Cardiac muscle cell (in vitro differentiated cells and primary cell): ENCODE results near the gene PITPNM2. TPM values are rescaled to one million over a fixed set of nuclear protein-coding genes. Genes with fewer than 3 reads are reported as not detected.

Experiments
- DNase-seq, 2 donors: peaks; one replicate each; pipeline versions ENCODE4 v3.0.0 to v3.0.0-alpha.2; 2010 to 2017; ENCODE audit warnings: low read depth in 1 of 2, low spot score in 1 of 2
- H3K27ac ChIP-seq: fragments of 200-600 bp; sonication (generic); 2 replicates; pipeline ENCODE4 v1.5.1; 2016
- H3K27me3 ChIP-seq: fragments of 200-600 bp; sonication (generic); 2 replicates; pipeline ENCODE4 v1.6.0; 2016; ENCODE audit warnings: control low read depth
- H3K36me3 ChIP-seq: fragments of 200-600 bp; sonication (generic); 2 replicates; pipeline ENCODE4 v1.5.1; 2016; ENCODE audit warnings: control low read depth
- H3K4me1 ChIP-seq: fragments of 200-600 bp; sonication (generic); 2 replicates; pipeline ENCODE4 v1.8.1; 2017; ENCODE audit warnings: low read depth, mild to moderate bottlenecking, mixed run types
- H3K4me3 ChIP-seq: fragments of 200-600 bp; sonication (generic); 2 replicates; pipeline ENCODE4 v1.5.1; 2016; ENCODE audit warnings: mild to moderate bottlenecking
- H3K9me3 ChIP-seq: fragments of 200-600 bp; sonication (generic); 2 replicates; pipeline ENCODE4 v1.5.1; 2017; ENCODE audit warnings: low read depth, mild to moderate bottlenecking, control low read depth
- polyA plus RNA-seq: library from polyadenylated mRNA; unstranded; fragments of >200 nt; fragmentation: Nextera tagmentation; extraction: Ambion mirVana; gene quantifications from 2 replicates; pipeline ENCODE4 v1.2.1, GENCODE V29; 2016
- total RNA-seq: library from RNA; depleted of rRNA; stranded (reverse); fragments of >200 nt; gene quantifications from 2 replicates; pipeline ENCODE4 v1.2.3, GENCODE V29; 2016
- TF ChIP-seq, protein P1 (sequence below): IDR thresholded peaks from 2 replicates; pipeline ENCODE4 v1.5.1; 2012; ENCODE audit warnings: low read depth, mild to moderate bottlenecking, low read length

The PITPNM2 gene
- total and polyA plus RNA-seq, 2 experiments from 2014 or later = 2.9 to 5.6 TPM

DNA sequence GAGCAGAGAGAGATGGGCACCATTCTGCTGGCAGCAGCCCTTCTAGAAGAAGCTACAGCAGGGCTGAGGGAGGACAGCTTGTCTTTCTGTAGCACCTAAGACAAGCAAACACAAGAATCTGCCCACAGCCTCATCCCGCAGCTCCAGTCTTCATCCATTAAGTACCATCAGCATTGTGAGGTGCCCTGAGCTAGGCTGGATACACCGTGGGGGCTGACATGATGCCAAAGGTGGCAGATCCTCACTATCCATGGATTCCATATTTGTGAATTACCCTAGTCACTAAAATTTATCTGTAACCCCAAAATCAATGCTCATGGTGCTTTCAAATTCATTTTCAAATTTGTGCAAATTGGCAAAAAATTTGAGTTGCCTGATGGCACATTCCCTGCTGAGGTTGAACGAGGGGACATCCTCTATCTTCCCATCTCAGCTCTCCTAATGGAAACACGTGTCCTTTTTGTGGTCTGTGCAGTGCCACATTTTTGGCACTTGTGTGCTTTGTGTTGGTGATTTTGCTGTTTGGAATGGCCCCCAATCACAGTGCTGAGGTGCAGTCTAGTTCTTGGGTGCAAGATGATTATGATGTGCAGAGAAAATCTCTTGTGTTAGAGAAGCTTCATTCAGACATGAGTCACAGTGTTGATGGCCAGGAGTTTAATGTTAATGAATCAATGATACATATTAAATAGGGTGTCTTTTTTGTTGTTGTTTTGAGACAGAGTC is 7.0 kb downstream of the PITPNM2 start:
- no peaks in the 10 kb centered on the region for H3K36me3 ChIP-seq
- H3K9me3 ChIP-seq = no peaks in the 10 kb centered on the region
- H3K27me3 ChIP-seq = no peaks in the 10 kb centered on the region
- no peak for DNase-seq
- H3K4me3 ChIP-seq = no peak overlapping the region
- no peak overlapping the region for H3K27ac ChIP-seq
- peaks cover 32% of the 10 kb centered on the region for H3K4me1 ChIP-seq
- TF ChIP-seq, protein P1, sequence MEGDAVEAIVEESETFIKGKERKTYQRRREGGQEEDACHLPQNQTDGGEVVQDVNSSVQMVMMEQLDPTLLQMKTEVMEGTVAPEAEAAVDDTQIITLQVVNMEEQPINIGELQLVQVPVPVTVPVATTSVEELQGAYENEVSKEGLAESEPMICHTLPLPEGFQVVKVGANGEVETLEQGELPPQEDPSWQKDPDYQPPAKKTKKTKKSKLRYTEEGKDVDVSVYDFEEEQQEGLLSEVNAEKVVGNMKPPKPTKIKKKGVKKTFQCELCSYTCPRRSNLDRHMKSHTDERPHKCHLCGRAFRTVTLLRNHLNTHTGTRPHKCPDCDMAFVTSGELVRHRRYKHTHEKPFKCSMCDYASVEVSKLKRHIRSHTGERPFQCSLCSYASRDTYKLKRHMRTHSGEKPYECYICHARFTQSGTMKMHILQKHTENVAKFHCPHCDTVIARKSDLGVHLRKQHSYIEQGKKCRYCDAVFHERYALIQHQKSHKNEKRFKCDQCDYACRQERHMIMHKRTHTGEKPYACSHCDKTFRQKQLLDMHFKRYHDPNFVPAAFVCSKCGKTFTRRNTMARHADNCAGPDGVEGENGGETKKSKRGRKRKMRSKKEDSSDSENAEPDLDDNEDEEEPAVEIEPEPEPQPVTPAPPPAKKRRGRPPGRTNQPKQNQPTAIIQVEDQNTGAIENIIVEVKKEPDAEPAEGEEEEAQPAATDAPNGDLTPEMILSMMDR = no peak

DNA sequence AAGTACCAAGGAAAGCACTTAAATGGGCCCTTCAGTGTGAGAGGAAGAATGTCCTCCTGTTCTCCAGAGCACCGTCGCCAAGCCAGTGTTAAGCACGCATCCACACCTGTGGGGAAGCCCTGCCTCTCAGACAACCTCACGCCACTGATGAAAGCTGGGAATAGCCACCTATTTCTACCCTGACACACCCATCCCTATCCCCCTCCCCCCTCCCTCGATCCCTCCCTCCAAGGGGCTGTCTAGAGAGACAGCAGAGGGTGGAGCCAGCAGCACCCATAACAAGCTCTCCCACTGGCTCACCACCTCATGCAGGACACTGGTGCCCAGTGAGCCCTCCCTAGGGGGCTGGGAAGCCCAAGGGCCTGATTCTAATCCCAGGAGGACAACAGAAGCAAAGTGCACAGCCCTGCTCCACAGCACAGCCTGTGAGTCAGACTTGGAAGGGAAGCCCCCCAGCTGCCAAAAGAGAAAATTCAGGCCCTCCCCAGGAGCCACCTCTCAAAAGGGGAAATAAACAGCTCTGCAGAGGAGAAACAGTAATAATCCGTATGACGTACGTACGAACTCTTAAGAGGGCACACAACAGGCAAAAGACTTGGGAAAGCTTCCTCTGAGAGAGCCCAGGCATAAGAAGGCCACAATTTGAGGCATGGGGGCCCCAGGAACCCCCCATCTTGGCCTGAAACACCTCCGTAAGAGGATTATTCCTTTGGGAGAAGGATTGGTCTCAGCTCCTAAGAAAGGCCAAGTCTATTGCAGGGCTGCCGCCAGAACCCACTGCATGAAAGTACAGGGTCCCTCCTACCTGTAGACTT is 7.8 kb downstream of the PITPNM2 start:
- TF ChIP-seq, protein P1 = no peak
- peak in 1 of 2 donors; percentile 16 for DNase-seq
- Histone ChIP-seq H3K4me3 (no peak overlapping the region), H3K4me1 (peaks cover 28% of the 10 kb centered on the region), H3K36me3 (no peaks in the 10 kb centered on the region), H3K9me3 (no peaks in the 10 kb centered on the region), H3K27me3 (no peaks in the 10 kb centered on the region), H3K27ac (no peak overlapping the region)

DNA sequence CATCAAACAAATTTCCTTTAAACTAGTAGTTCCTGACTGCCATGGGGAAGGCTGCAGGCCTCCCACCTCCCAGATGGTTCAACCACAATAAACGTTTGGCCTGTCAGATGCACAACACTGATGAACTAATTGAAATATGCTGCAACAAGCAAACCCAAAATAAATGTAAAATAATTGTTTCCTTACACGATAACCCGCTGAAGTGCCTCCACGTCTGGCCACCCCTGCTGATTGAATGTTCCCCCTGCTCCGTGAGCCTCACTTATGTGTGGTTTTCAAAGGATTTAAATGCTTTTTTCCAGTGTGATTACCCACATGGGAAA is 8.4 kb downstream of the PITPNM2 start:
- TF ChIP-seq, protein P1 = no peak
- no peaks in the 10 kb centered on the region for H3K27me3 ChIP-seq
- H3K27ac ChIP-seq = no peak overlapping the region
- H3K4me1 ChIP-seq = peaks cover 28% of the 10 kb centered on the region
- H3K36me3 ChIP-seq = no peaks in the 10 kb centered on the region
- no peak overlapping the region for H3K4me3 ChIP-seq
- H3K9me3 ChIP-seq = no peaks in the 10 kb centered on the region
- no peak for DNase-seq

DNA sequence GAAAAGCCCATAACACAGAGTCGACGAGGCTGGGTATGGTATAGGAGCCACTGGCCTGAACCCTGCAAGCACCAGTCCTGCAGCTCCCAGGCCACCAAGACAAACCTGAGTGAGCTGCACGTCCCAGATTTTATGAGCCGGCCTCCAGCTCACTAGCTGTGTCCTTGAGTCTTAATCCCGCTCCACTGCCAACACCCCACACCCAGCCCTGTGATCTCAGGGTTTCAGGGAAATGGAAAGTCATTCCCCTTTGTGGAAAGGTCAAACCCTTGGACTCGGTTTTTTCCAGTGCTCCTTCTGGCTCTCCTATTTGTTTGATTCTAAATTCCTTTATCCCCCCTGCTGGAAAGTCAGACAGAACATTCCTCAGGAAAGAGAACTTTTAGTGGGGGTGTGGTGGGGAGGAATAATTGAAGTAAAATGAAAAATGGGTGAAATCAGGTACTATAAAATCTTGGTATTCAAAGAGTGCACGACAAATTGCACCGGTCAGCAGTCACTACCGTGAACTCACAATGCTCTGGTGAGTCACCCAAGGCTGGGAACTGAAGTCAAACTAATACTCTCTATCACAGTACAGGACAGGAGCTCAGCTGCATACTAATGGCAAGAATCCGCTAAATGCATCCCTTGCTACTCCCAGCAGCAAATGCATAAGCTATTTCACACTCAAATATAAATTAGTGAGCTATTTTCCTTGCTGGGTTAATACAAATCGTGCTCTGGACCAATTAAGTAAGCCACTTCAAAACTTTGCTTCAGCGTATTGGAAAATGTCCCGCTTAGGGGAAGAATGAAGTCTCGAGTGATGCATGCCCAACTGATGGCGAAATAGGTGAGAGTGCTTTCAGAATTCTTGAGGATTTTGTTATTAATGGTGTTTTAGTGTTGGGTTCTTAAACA is 9.0 kb downstream of the PITPNM2 start:
- no peaks in the 10 kb centered on the region for H3K27me3 ChIP-seq
- TF ChIP-seq, protein P1 = no peak
- H3K4me1 ChIP-seq = peaks cover 28% of the 10 kb centered on the region
- H3K36me3 ChIP-seq = no peaks in the 10 kb centered on the region
- H3K9me3 ChIP-seq = no peaks in the 10 kb centered on the region
- peak in 1 of 2 donors; percentile 71 for DNase-seq
- H3K4me3 ChIP-seq = no peak overlapping the region
- peak overlapping the region; percentile 24 for H3K27ac ChIP-seq
